ENCODE results near the gene ILRUN.

- TF ChIP-seq CTCF (conservative IDR thresholded peaks at IDR 0.05 in 1 of 2, IDR thresholded peaks at IDR 0.05 in 1 of 2; ENCODE audit: extremely low read depth in 1 of 2, insufficient read depth in 1 of 2, low read depth in 1 of 2, low read length in 2 of 2) = no peak
- no peak for TF ChIP-seq EZH2 (IDR thresholded peaks at IDR 0.05; ENCODE audit: borderline replicate concordance, low read length)
Measured at GRCh38 chr6:34717466-34717865, 20.9 kb upstream of the ILRUN start.

Data from mammary epithelial cell (primary cell).